Spinal cord (tissue), 10 donors: ENCODE results near the gene HPSE2. TPM values are rescaled to one million over a fixed set of nuclear protein-coding genes. Genes with fewer than 3 reads are reported as not detected.

Source experiments
- DNase-seq, 6 donors: peaks; one replicate each; pipeline versions ENCODE4 v3.0.0 to v3.0.0-alpha.2; 2013 to 2015; ENCODE audit warnings: low spot score in 6 of 6, low read depth in 4 of 6
- H3K27ac ChIP-seq: one replicate; pipeline ENCODE4 v1.5.1; 2013; ENCODE audit warnings: low read depth, low read length, control low read depth
- H3K27me3 ChIP-seq: one replicate; pipeline ENCODE4 v1.6.1; 2013; ENCODE audit warnings: low read length; ENCODE audit not compliant: control insufficient read depth, insufficient read depth
- H3K36me3 ChIP-seq: one replicate; pipeline ENCODE4 v1.6.1; 2013; ENCODE audit warnings: low read length; ENCODE audit not compliant: control insufficient read depth, insufficient read depth
- H3K4me1 ChIP-seq: one replicate; pipeline ENCODE4 v1.6.1; 2013; ENCODE audit warnings: low read length; ENCODE audit not compliant: control insufficient read depth, insufficient read depth
- H3K4me3 ChIP-seq: one replicate; pipeline ENCODE4 v1.5.1; 2013; ENCODE audit warnings: low read depth, low read length, control low read depth
- H3K9me3 ChIP-seq: one replicate; pipeline ENCODE4 v1.6.1; 2013; ENCODE audit warnings: low read length; ENCODE audit not compliant: control insufficient read depth, insufficient read depth
- WGBS: methylation state at CpG from one replicate; pipeline ENCODE4 v1.1.5; 2013; ENCODE audit warnings: missing lambda C conversion rate; ENCODE audit not compliant: insufficient coverage; 5-methylcytosine and 5-hydroxymethylcytosine counted together
- polyA plus RNA-seq, 2 donors: library from polyadenylated mRNA; unstranded; fragments of 120-200 nt; gene quantifications; one replicate each; pipeline ENCODE4 v1.2.1, GENCODE V29; 2013; ENCODE audit not compliant: insufficient read length in 2 of 2
- total RNA-seq, 2 donors: library from RNA; depleted of rRNA in 1 of 2; stranded (reverse); fragments of 120-200 nt in 1 of 2; fragments of >200 nt in 1 of 2; gene quantifications; one replicate each; pipeline versions ENCODE4 v1.2.3 to v1.2.4, GENCODE V29; 2013 to 2014
- donor health status: healthy.

HPSE2 gene
- total and polyA plus RNA-seq, 4 donors: 0.28 to 1.1 (median 0.93) TPM

DNA sequence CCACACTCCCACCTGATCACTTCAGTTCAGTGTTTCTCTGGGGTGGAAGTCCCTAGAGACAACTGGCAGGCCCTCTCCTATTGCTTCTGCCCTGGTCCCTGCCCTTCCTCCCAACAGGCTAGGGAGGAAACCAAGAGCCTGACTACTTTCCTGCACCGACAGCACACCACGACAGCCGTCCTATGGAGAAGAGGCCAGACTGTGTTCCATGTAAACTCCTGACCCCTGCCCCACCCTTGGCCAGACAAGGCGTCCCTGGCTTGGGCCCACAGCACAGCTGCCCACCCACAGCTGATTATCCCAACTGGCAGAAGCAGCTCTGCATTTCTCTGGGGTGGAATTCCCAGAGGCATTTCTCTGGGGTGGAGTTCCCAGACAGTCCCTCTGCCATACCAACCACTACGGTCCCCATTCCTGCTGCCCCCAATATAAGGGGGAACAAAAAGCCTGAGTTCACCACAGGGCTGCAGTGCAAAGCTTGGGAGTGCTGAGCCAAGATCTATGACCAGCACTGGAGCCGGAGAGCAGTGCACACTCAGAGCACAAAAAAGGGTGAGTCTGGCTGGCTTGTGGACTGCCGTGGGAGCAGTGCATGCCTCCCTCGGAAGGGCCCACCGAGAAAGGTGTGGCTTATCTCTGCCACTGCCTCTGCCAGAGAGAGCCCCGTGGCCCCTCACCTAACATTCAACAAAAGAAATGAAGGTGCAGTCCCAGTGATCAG is 193.4 kb downstream of the HPSE2 start:
- Histone ChIP-seq H3K27me3 (no peaks in the 10 kb centered on the region), H3K4me3 (no peak overlapping the region), H3K36me3 (no peaks in the 10 kb centered on the region), H3K27ac (no peak overlapping the region), H3K9me3 (peaks cover 3% of the 10 kb centered on the region), H3K4me1 (no peaks in the 10 kb centered on the region)
- WGBS: 82% methylated on average over 10 of the region's 10 CpGs
- no peak for DNase-seq

DNA sequence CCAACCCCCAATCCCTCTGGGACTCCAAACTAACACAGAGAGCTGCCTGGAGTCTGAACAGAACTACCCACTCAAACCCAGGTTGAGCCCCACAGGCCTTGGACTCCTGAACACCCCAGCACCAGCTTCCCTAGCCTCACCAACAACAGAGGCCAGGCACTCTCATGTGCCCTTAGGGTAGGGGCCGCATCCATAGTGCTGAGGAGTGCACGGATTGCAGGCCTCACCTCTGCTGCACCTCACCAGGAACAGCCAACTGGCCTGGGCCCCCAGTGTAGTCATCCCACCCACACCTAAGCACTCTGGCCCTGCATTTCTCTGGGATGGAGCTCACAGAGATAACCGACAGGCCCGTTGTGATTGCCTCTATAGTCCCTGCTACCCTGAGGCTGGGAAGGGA is 194.2 kb downstream of the HPSE2 start:
- H3K4me3 ChIP-seq: no peak overlapping the region
- no peaks in the 10 kb centered on the region for H3K36me3 ChIP-seq
- no peak for DNase-seq
- WGBS: 100% methylated on average over 2 of the region's 4 CpGs
- H3K9me3 ChIP-seq: peaks cover 3% of the 10 kb centered on the region
- no peak overlapping the region for H3K27ac ChIP-seq
- no peaks in the 10 kb centered on the region for H3K4me1 ChIP-seq
- H3K27me3 ChIP-seq: no peaks in the 10 kb centered on the region

DNA sequence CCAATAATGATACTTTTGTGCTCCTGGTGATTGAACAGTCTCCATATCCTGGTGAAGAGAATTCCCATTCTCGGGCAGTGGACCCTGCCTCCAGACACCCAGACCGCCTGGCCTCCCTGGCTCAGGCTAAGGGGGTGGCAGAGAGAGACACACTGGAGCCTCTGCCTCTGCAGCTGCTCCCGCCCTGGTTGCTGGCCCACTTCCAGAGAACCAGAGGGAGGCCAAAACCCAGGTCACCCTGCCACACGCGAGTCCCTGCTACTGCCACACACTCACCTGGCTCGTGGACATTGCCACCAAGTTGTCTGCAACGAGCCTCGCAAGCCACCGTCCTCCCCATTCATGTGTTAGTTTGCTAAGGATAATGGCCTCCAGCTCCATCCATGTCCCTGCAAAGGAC is 221.8 kb downstream of the HPSE2 start:
- WGBS: 87% methylated on average over 5 of the region's 9 CpGs
- no peak overlapping the region for H3K4me3 ChIP-seq
- H3K4me1 ChIP-seq: no peaks in the 10 kb centered on the region
- DNase-seq: no peak
- no peaks in the 10 kb centered on the region for H3K36me3 ChIP-seq
- H3K27ac ChIP-seq: no peak overlapping the region
- no peaks in the 10 kb centered on the region for H3K27me3 ChIP-seq
- H3K9me3 ChIP-seq: no peaks in the 10 kb centered on the region

DNA sequence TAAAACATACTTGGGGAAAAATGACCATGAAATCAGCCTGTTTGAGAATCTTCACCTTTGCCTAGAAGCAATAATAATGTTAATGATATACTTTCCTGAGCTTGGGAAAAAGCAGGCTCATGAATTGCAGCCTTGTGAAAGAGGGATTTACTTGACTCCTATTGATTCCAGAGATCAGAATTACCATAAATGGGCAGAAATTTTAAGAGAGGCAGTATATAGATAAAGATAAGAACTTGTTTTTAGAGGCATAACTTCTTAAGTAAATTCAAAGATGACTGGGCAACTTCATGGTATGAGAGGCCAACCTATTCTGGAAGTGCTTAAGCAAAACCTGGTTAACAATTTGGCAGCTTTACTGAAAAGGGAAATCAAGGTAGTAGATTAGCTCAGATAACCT is 225.4 kb downstream of the HPSE2 start:
- Histone ChIP-seq H3K4me1 (no peaks in the 10 kb centered on the region), H3K27me3 (no peaks in the 10 kb centered on the region), H3K9me3 (peaks cover 2% of the 10 kb centered on the region), H3K4me3 (no peak overlapping the region), H3K27ac (no peak overlapping the region), H3K36me3 (no peaks in the 10 kb centered on the region)
- no peak for DNase-seq

DNA sequence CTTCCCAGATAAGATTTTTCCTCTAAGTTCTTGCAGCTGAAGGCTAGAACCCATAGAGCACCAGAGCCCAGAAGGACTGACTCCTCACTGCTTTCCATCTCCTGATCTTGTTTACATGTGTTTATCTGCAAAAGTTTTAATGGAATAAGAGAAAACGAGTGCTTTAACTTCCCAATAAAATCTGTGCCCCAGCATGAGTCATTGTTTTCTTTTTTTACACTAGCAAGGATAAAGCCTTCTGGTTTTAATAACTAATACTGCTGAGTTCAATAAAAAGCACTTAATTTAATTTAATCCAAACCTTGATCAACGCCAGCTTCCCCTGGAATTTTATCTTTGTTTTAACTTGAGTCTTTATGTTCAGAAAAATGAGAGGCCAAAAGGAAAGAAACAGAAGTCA is 227.6 kb downstream of the HPSE2 start:
- H3K36me3 ChIP-seq: no peaks in the 10 kb centered on the region
- WGBS: no CpG with 5 or more reads among the region's 2 CpGs
- no peak overlapping the region for H3K4me3 ChIP-seq
- H3K4me1 ChIP-seq: no peaks in the 10 kb centered on the region
- H3K27ac ChIP-seq: no peak overlapping the region
- H3K9me3 ChIP-seq: peaks cover 2% of the 10 kb centered on the region
- DNase-seq: no peak
- H3K27me3 ChIP-seq: no peaks in the 10 kb centered on the region

DNA sequence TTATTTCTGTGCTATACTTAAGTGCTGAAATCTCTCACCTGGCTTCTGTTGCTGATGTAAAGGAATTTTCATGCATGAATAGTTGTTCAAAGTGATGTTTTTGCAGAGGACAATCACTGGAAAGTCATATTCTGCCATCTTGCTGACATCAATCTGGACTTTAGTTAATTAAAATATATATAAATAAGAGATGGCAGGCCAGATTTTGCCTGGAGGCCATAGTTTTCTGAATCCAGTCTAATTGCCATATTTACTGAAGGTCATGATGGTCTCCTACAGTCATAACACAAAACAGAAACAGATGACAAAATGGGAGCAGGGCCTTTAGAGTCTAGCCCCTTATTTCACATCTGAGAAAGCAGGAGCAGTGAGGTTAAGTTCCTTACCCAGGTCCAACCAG is 228.2 kb downstream of the HPSE2 start:
- Histone ChIP-seq H3K27ac (no peak overlapping the region), H3K36me3 (no peaks in the 10 kb centered on the region), H3K27me3 (no peaks in the 10 kb centered on the region), H3K4me1 (no peaks in the 10 kb centered on the region), H3K9me3 (peaks cover 2% of the 10 kb centered on the region), H3K4me3 (no peak overlapping the region)
- DNase-seq: no peak

DNA sequence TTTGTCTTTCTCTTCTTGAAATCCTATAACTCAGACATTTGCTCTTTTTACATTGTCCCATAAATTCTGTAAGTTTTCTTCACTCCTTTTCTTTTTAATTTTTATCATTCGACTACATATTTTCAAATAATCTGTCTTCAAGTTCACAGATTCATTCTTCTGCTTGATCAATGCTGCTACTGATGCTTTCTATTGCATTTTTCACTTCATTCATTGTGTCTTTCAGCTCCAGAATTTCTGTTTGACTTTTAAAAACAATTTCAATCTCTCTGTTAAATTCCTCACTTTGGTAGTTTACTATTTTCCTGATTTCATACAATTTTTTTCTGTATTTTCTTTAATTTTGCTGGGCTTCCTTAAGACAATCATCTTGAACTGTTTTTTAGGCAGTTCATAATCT is 230.4 kb downstream of the HPSE2 start:
- H3K4me3 ChIP-seq: no peak overlapping the region
- no peak overlapping the region for H3K27ac ChIP-seq
- no peaks in the 10 kb centered on the region for H3K4me1 ChIP-seq
- no peaks in the 10 kb centered on the region for H3K27me3 ChIP-seq
- peaks cover 2% of the 10 kb centered on the region for H3K9me3 ChIP-seq
- WGBS: 80% methylated on average over 1 of the region's 1 CpG
- DNase-seq: no peak
- no peaks in the 10 kb centered on the region for H3K36me3 ChIP-seq

DNA sequence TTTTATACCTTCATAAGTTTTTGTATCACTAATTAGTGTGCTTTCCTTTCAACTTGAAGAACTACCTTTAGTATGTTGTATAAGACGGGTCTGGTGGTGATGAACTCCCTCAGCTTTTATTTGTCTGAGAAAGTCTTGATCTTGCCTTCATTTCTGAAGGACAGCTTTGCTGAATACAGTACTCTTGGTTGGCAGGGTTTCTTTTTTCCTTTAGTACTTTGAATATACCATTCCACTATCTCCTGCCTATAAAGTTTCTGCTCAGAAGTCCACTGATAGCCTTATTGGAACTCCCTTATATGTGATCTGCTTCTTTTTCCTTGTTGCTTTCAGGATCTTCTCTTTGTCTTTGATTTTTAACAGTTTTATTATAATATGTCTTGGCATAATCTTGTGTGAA is 230.9 kb downstream of the HPSE2 start:
- Histone ChIP-seq H3K36me3 (no peaks in the 10 kb centered on the region), H3K27ac (no peak overlapping the region), H3K9me3 (peaks cover 2% of the 10 kb centered on the region), H3K4me1 (no peaks in the 10 kb centered on the region), H3K27me3 (no peaks in the 10 kb centered on the region), H3K4me3 (no peak overlapping the region)
- no CpG with 5 or more reads among the region's 1 CpG for whole genome bisulfite sequencing
- DNase-seq: no peak

DNA sequence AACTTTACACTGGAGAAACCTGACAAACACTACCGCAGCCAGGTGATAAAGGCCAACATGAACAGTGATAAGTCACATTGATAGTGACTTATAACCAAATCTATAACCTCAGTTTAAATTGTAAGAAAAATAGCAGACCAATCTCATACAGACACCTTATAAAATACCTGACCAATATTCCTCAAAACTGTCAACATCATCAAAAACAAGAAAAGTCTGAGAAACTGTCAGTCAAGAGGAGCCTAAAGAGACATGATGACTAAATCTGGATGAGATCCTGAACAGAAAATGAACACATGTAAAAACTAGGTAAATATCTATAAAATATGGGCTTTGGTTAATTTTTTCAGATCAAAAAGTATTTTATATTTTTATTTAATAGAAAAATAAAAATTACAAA is 233.3 kb downstream of the HPSE2 start:
- WGBS: no CpG with 5 or more reads among the region's 1 CpG
- H3K4me1 ChIP-seq: no peaks in the 10 kb centered on the region
- peaks cover 2% of the 10 kb centered on the region for H3K9me3 ChIP-seq
- H3K4me3 ChIP-seq: no peak overlapping the region
- no peak for DNase-seq
- H3K27ac ChIP-seq: no peak overlapping the region
- H3K36me3 ChIP-seq: no peaks in the 10 kb centered on the region
- H3K27me3 ChIP-seq: no peaks in the 10 kb centered on the region

DNA sequence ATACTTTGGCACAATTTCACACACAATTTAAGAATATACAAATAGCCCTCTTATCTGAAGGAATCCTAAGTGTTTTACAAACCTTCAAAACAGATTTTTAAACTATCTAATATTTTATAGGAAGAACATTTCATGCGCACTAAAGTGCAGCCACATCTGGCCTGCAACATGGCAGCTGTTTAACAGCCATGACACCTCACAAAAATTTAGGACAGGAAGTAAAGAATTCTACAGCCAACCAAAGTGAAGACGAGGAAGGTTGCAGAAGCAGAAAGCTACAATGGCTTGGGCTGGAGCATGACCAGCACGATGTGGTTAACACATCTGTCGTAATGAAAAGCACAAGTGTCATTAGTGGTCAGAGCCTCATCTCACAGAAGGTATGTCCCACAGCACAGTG is 238.1 kb downstream of the HPSE2 start:
- Histone ChIP-seq H3K9me3 (no peaks in the 10 kb centered on the region), H3K27ac (no peak overlapping the region), H3K36me3 (no peaks in the 10 kb centered on the region), H3K4me1 (no peaks in the 10 kb centered on the region), H3K4me3 (no peak overlapping the region), H3K27me3 (no peaks in the 10 kb centered on the region)
- no peak for DNase-seq
- 96% methylated on average over 2 of the region's 4 CpGs for WGBS
